ENCODE results near the gene CABP7. TPM values are rescaled to one million over a fixed set of nuclear protein-coding genes. Genes with fewer than 3 reads are reported as not detected.
A peak's percentile ranks its signal among the peaks of the same experiment; 100 is the strongest.

CABP7 gene
- not detected in 2 replicates for total RNA-seq (2014; rRNA removed; shearing (Covaris generic))
- not detected in 2 replicates for polyA plus RNA-seq (2014; cell fraction: nucleus; rRNA removed)

DNA sequence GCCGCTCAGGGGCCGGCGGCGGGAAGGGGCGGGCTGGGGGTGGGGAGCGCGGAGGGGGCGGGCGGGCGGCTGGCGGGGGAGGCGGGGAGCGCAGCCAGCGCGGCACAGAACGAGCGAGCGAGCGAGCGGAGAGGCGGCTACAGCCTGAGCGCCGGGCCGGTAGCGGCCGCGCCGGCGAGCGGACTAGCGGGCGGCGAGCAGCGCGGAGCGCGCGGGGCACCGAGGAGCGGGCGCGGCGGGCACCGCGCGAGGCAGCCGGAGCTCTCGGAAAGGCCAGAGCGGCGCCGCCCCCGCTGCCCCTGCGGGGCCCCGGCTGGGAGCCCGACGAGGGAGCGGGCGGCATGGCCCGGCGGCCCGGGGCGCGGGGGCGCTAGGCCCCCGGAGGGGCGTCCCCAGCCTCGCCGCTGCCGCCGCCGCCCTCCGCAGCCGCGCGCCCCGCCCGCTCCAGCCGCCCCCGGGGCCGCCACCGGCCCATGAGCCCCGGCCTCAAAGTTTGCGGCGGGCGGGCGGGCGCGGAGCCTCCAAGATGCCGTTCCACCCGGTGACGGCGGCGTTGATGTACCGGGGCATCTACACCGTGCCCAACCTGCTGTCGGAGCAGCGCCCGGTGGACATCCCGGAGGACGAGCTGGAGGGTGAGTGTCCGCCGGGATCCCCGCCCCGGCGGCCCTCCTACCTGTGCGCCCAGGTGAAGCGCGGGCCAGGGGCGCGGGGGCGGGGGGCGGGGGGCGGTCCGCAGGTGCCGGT lies at the start of gene CABP7:
Gene CABP7 (plus strand): TSS at position 105 of the 747 bp plus-strand sequence. CDS start 422 bp downstream, at position 527.
- DNase-seq (ENCODE audit: extremely low read depth, low read depth): no peak

DNA sequence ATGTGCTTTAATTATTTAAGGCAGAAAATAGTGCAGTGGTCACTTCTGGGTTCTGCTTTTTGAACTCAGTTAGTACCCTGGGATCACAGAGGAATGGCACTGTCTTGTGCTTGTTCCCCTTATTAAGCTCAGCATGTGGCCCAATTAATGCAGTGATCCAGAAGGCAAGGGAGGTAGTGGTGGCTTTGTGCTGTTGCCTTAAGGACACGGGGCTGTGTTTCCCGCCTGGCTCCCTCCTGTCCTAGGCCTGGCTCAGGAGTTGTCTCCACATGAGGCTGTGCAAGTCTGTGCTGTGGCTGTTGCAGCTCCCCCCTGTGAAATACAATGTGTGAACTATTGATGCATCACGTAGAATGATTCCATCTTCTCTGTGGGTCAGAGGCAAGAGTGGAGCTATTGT lies 49.2 kb upstream of the CABP7 start:
- DNase-seq (ENCODE audit: extremely low read depth, low read depth): no peak

DNA sequence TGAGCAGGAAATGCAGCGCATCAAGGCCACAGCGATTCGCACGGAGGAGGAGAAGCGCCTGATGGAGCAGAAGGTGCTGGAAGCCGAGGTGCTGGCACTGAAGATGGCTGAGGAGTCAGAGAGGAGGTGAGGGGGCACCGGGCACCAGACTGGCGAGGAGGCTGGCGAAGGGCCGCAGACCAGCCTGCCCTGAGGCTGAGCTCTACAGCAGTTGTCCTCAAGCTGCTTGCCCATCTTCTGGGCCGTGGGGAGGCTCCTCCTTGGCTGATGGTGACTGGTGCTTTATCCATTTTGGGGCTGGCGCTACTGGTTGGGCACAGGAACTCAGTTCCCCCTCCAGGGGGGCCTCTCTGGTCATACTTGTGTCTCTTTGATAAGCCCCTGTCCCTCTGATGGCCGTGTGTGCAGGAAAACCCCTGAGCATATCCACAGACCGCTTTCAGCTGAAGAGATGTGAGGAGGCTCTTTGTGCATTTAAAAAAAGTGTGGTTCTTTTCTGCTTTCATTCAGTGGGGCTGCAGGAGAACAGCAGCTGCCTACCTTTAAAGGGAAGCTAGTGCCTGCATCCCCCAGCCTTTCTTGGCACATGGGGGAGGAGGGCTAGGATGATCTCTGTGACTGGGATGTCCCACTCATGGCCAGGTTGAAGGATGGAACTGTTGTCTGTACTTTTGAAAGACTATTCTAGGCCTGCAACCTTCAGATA lies 46.3 kb upstream of the CABP7 start:
- no peak for DNase-seq (ENCODE audit: extremely low read depth, low read depth)

DNA sequence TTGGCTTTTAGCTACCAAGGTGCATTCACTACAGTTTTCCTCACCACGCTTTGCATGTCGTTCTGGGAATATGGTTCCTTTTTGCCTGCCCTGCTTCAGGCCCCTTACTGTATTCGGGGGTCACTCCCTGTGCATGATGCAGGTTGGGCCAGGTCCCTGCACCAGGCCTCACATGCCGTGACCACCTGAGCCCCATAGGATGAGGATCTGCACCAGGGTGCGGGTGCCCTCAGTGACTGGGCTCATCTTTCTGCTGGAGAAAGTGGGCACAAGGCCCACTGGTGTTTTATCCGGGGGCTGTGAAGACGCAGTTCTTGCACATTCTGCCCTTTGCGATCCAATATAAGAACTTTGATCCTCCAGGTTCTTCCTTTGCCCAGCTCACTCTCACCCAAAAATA lies 45.7 kb upstream of the CABP7 start:
- no peak for DNase-seq (ENCODE audit: extremely low read depth, low read depth)

DNA sequence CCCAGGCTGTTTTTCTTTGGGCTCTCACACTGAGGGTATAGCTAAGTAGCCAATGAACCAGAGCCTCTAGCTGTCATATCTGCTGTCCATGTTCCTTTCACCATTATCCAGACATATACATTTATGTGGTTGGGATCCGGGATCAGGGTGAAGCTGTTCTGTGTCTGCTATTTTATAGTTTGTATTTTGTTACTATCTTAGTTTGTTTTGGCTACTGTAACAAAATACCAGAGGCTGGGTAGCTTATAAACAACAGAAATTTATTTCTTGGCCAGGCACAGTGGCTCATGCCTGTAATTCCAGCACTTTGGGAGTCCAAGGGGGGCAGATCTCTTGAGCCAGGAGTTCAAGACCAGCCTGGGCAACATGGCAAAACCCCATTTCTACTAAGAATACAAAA lies 40.5 kb upstream of the CABP7 start:
- DNase-seq (ENCODE audit: extremely low read depth, low read depth): no peak

DNA sequence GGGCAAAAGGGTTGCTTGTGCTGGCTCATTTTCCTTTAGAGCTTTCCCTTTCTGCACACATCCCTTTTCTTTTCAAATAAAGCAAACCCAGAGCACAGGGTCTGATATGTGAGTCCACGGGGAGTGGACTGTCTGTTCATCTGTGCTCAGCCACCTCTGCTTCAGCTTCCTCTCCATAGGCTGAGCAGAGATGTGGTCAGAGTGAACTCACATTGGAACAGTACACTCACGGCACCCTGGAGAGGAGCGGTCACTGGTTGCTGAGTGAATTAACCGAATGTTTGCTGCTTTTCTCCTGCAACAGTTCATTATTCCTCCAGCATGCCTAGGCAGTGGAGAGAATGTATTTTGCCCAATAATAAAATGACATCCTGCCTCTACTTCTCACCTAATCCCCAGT lies 36.3 kb upstream of the CABP7 start:
- DNase-seq (ENCODE audit: extremely low read depth, low read depth): no peak

DNA sequence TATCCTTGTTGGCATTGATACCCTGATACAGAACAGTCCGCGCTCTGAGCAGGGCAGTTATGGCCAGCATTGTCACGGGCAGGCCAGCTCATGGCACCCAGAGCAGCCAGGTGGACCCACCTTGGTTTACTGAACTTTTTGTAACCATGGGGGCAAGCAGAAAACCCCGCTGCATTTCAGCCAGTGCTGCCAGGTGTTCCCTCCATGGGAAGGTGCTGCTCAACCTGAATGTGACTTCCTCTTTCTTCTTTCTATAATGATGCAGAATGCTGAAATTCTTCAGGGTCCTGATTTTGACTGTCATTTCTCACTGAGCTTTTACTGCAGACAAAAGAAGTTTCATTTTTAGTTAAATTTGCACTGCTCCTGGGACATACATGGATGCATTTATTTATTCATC lies 35.6 kb upstream of the CABP7 start:
- DNase-seq (ENCODE audit: extremely low read depth, low read depth): no peak

DNA sequence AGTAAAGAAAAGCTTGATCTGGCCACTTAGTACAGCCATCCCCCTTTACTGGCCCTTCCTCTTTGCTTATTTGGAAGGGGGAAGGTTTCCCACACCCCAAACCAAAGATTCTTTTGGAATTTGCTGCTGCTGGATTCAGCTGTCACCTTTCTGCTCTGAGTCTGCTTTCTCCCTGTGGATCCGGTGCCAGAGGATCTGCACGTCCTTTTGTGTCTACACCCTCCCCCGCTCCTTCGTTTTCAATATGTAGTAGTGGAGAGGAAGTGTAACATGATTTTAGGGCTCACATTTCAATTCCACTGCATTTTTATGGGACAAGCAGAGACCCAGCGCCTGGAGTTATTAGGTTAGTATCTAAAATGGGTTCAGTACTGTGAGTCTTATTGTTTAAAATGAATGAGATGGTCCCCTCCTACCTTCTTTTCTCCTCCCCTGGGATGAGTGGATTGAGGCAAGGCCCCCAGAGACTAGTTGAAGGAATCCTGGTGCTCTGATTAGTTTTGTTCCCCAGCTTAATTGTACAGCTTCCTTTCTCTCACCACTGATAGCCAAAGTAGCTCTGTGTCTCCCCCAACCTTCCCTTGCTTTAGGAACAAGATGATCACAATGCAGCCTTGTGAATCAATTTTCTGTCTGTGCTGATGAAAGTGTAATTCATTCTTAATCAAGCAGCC lies 30.5 kb upstream of the CABP7 start:
- DNase-seq (ENCODE audit: extremely low read depth, low read depth): no peak

DNA sequence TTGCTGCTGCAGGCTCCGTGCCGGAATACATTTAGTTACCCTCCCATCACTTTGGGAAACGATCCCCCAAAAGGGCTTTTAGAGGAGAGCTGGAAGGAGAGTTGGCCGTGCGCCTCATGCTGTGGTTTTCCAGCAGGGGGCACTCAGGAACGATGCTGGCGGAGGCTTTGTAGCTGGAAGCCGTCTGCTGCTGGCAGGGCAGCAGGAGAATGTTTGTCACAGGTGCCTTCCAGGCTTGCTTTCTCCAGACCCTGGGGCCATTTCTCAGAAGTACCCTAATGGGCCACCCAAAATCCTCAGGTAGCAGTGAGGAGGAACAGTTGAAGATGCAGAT lies 30.0 kb upstream of the CABP7 start:
- DNase-seq (ENCODE audit: extremely low read depth, low read depth): peak; percentile 13

DNA sequence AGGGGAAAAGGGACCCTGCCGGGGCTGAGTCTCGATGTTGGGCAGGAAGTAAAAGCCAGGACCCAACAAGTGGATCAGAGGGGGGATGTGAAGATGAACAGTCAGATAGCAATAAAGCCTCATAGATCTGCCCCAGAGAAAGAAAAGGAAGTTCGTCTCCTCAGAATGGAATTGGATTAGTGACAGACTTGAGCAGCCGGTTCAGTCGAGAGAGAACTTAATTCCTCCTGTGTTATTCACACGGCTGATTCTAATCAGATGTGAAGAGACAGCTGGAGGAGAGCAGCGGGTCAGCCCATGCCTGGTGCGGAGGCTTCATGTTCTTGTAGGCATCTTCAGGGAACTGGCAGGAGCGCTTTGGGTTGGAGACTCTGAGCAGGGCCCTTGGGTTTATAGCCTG lies 29.3 kb upstream of the CABP7 start:
- no peak for DNase-seq (ENCODE audit: extremely low read depth, low read depth)

DNA sequence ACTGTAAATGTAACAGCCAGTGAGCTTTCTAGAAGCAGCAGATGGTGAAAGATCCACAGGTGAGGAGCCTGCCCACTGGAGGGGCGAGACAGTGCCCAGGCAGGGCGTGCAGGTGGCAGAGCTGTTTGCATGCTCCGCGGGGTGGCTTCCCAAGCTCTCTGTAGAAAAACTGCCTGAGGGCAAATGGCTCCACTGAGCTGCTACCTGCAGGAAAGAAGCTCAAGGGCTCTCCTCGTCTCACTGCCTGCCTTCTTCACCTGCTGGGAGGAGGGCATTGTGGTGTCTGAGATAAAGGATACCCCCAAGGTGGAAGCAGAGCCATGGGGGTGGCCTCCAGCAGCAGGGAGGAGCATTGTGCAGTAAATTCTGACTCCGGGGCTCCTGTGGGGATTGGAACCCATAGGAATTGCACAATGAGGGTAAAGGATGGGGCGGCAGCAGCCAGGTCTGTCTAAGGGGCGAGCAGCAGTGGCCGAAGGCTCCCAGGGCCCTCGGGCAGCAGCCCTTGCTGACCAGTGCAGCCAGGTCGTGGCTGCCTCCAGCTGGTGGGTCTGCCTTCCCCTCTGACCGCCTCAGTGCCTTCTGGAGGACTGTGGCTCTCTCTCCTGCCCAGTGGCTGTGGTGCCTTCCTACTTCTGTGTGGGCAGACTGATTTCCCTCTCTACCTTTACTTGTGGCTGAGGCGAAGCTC lies 28.0 kb upstream of the CABP7 start:
- DNase-seq (ENCODE audit: extremely low read depth, low read depth): no peak

DNA sequence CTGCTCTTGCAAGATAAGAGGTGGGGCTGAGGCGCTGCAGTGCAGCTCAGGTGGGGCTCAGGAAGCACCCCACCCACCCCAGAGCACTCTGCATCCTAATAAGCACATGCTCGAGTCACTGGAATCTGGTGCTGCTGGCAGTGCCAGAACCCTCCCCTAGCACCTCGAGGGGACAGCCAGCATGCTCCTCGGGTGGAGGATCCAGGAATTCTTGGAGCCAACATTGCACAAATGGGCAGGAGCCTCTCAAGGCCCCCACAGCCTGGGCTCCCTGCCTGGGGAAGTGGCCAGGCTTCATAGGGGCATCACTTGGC lies 27.5 kb upstream of the CABP7 start:
- no peak for DNase-seq (ENCODE audit: extremely low read depth, low read depth)

DNA sequence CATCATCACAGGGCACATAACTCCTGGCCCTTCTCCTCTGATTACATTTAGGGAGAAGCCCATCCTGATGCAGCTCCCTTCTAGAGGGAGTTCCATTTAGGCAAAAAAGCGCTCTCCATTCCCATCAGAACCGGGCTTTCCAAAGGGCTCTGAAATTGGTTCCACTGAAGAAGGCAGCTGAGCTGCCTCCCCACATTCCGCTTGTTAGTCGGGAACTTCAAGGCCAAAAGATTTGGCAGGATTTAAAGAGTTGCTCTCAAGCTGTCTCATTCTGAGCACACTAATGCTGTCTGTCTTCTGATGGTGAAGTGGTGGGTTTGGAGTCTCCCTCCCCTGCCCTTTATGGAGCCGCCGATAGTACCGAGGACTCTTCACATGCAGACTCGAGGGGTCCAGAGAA lies 26.6 kb upstream of the CABP7 start:
- DNase-seq (ENCODE audit: extremely low read depth, low read depth): no peak

DNA sequence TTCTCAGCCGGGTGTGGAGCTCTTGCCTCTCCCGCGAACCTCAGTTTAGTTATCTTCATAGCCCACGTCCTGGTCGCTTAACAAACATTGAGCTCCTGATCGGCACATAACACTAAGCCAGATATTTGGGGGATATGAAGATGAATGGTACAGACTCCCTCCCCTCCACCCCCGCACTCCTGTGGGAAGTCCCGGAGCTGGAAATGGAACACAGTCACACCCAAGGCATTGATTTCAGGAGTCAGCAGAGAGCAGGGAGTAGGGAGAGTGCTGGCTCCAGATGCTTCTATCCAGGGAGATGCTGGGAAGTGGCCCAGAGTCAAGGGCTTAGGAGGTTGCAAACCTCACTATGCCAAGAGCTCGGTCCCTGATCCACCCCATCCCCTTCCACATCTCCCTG lies 26.1 kb upstream of the CABP7 start:
- DNase-seq (ENCODE audit: extremely low read depth, low read depth): no peak

DNA sequence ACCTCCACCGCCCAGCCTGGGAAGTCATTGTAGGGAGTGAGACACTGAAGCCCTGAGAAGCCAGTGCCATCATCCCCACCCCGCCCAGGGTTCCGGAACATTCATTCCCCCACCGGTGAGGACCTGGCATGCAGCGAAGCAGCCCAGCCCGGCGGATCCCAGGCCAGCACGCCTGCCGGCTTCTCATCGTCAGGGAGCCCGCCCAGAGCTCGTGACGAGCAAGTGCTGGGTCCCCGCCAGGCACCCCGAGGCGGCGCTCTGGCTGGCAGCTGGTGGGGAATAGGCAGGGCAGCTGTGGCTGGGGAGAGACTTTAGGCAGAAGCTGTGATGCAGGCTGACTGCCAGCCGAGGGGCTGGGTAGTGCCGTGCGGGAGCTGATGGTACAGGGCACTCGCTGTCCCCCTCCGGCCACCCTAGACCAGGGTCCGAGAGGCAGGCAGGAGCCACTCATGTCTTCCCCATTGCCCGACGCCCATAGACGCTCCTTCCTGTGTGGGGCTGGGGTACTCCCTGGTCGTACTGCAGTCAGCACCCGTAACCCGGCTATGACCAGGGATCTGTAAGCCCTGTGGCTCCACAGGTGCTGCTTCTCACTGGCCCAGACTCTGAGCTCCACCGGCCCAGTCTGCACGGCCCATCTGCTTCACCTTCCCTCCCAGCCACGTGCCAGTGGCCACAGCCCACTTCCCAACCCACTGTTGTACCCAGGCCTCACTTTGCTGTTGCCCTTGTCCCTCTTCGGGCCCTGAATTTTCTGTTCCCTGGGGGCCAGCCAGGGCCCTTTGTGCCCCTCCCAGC lies 24.5 kb upstream of the CABP7 start:
- DNase-seq (ENCODE audit: extremely low read depth, low read depth): no peak

DNA sequence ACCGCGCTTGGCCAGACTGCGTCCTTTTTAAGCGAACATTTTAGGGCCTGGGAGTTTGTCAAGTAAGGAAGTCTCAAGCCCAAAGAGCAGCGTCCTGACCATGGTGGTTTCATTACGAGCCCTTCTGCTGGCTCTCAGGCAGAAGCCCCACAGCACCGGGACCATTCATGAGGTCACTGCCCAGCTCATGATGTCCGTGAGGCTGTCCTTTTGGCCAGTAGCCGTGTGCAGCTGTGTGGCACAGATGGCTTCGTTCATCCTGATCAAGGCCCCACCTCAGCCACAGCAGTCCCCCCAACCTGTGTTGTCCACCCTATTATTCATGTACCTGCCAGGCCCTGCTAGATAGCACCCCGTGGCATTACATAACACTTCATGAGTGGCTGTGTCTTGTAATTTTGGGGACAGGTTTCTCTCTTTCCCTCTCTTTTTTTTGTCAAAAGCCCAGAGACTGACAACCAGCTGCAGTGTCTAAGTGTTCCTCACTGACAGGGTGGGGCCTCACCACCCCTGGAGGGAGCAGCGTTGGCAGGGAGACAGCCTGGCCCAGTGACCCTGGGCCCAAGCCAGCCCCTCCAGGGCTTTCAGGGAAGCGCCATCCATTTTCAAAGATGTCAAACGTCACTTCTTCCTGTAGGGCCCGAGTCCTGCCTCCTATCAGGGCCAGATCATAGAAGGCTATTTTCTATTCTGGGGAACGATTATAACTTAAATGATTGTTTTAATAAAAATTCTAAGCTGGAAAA lies 21.8 kb upstream of the CABP7 start:
- DNase-seq (ENCODE audit: extremely low read depth, low read depth): no peak

DNA sequence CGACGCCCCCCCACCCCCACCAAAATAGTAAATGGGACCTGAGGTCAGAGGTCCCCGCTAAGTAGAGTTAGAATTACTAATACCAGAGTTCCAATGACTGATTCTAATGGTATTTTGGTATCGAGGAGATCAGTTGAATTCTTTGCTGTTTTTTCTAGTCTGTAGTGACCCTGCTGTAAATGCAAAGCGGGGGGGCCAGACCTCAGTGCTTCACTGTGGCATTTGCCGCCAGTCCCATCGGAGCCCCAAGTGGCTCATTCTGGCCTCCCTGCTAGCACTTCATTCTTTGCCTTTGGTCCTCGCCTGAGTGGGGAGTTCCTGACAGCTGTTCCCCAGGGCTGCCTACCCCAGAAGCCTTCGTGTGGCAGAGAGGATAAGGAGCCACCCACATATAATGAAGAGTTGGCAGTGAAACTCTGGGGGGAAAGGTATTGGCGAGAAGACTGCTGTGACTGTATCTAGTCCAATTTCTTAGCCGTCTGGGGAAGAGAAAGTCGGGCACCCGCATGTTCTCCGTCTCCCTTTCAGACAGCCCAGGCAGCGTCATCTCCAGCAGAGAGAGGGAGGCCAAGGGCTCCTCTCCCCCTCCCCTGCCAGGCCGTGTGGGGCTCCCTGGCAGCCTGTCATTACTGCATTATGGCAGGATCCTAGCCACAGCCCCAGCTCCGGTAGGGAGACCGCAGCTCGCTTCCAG lies 19.4 kb upstream of the CABP7 start:
- DNase-seq (ENCODE audit: extremely low read depth, low read depth): no peak

DNA sequence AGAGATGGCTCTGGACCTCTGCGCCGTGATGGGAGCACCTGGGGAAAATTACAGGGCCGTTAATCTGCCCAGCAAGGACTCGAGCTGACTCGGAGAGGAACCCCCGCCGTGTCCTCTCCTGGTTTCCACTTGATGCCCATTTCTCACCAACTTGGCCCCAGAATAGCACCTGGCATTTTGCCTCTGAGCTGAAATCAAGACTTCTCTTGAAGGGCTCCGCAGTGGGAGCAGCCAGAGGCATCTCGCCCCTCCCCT lies 19.0 kb upstream of the CABP7 start:
- DNase-seq (ENCODE audit: extremely low read depth, low read depth): no peak

DNA sequence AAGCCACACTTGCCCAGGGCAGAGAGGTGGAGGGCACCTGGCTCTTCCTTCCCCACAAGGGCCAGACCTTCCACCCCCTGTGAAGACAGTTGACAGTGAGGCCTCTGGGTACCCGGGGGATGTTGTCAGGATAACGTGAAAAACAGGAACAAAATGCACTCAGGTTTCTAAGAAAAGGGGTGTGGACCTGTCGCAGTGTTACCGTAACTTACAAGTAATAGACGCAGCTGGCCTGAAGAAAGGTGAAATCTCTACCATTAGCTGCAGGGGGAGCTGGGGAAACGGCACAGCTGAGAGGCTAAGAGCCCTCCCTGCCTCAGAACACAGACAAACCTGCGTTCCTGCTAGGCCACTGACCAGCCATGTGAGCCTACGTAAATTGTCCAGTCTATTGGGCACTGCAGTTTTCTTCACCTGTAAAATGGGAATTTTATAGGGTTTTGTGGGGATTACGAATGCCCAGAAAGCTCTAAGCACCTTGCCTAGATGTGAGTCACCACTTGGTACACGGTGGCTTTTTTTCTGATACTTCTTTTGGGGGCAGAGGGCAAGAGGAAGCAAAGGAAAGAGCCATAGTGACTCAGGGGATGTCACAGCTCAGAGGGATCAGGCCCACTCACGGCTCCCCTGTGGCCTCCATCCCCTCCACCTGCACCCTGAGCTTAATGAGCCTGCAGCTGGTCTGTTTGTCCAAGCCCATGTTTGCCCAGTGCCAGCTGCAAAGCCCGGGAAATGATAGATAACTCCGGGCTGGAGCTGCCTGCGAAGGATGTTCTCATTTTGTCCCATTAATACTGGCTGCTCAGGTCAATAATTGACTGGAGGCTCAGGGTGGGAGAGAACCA lies 18.4 kb upstream of the CABP7 start:
- DNase-seq (ENCODE audit: extremely low read depth, low read depth): no peak

Data from NCI-H460 (cell line).